Keratinocyte (primary cell): Measurements from ENCODE around the gene KDM3B. TPM values are rescaled to one million over a fixed set of nuclear protein-coding genes. Genes with fewer than 3 reads are reported as not detected.

ENCODE experiments used
- DNase-seq: peaks from one replicate; pipeline ENCODE4 v3.0.0-alpha.2; 2011; ENCODE audit warnings: low read depth, missing footprints, low spot score
- FAIRE-seq: peaks from 2 replicates; lab custom pipeline; 2011; peaks lifted over from hg19 to GRCh38; lab: Jason Lieb, UNC
- H2AFZ ChIP-seq: 2 replicates; pipeline ENCODE4 v1.6.0; 2012; ENCODE audit warnings: low read length, control low read depth, inconsistent platforms; ENCODE audit not compliant: control insufficient read depth
- H3K27ac ChIP-seq: 2 replicates; pipeline ENCODE4 v1.5.1; 2011; ENCODE audit warnings: low read length; ENCODE audit not compliant: control insufficient read depth, insufficient read depth
- H3K27me3 ChIP-seq: 3 replicates; pipeline ENCODE4 v1.6.0; 2011; ENCODE audit warnings: low read length; ENCODE audit not compliant: control insufficient read depth, insufficient read depth; ENCODE audit errors: extremely low read depth
- H3K36me3 ChIP-seq, 2 experiments: 2 replicates in 1 of 2; 3 replicates in 1 of 2; pipeline ENCODE4 v1.5.1; 2011; ENCODE audit warnings: low read length in 2 of 2, mild to moderate bottlenecking in 1 of 2; ENCODE audit not compliant: control insufficient read depth in 2 of 2, insufficient read depth in 2 of 2; ENCODE audit errors: extremely low read depth in 1 of 2
- H3K4me1 ChIP-seq: 3 replicates; pipeline ENCODE4 v1.5.1; 2011; ENCODE audit warnings: low read length; ENCODE audit not compliant: control insufficient read depth, insufficient read depth; ENCODE audit errors: extremely low read depth
- H3K4me2 ChIP-seq: 3 replicates; pipeline ENCODE4 v1.6.0; 2011; ENCODE audit warnings: low read depth, low read length; ENCODE audit not compliant: control insufficient read depth, insufficient read depth; ENCODE audit errors: extremely low read depth
- H3K4me3 ChIP-seq, 3 experiments: fragments of 200-600 bp in 1 of 3; sonication (generic) in 1 of 3; 2 replicates in 2 of 3; 3 replicates in 1 of 3; pipeline ENCODE4 v1.5.1; 2011 to 2016; ENCODE audit warnings: low read length in 3 of 3, mild to moderate bottlenecking in 3 of 3, control low read depth in 2 of 3, inconsistent platforms in 1 of 3, low read depth in 1 of 3, mixed read lengths in 1 of 3, mixed run types in 1 of 3, moderate library complexity in 1 of 3; ENCODE audit not compliant: control insufficient read depth in 2 of 3, insufficient read depth in 2 of 3; ENCODE audit errors: extremely low read depth in 1 of 3
- H3K79me2 ChIP-seq: 2 replicates; pipeline ENCODE4 v1.6.0; 2012; ENCODE audit warnings: low read length; ENCODE audit not compliant: control insufficient read depth, insufficient read depth
- H3K9ac ChIP-seq: 3 replicates; pipeline ENCODE4 v1.6.0; 2011; ENCODE audit warnings: low read length; ENCODE audit not compliant: control insufficient read depth, insufficient read depth; ENCODE audit errors: extremely low read depth
- H3K9me1 ChIP-seq: 3 replicates; pipeline ENCODE4 v1.6.0; 2011; ENCODE audit warnings: low read length; ENCODE audit not compliant: control insufficient read depth, insufficient read depth; ENCODE audit errors: extremely low read depth
- H3K9me3 ChIP-seq: 2 replicates; pipeline ENCODE4 v1.5.1; 2012; ENCODE audit warnings: low read depth, low read length; ENCODE audit not compliant: control insufficient read depth
- H4K20me1 ChIP-seq: 3 replicates; pipeline ENCODE4 v1.6.0; 2011; ENCODE audit warnings: low read length; ENCODE audit not compliant: control insufficient read depth, insufficient read depth; ENCODE audit errors: extremely low read depth
- CTCF ChIP-seq, 3 experiments: IDR thresholded peaks in 1 of 3; conservative IDR thresholded peaks in 1 of 3; optimal IDR thresholded peaks in 1 of 3; 2 replicates in 2 of 3; 3 replicates in 1 of 3; pipeline versions ENCODE3 to v1.5.1; 2011; ENCODE audit warnings: low read length in 3 of 3, mild to moderate bottlenecking in 3 of 3, moderate library complexity in 2 of 3, control low read depth in 1 of 3, inconsistent platforms in 1 of 3; ENCODE audit not compliant: insufficient read depth in 2 of 3; ENCODE audit errors: extremely low read depth in 1 of 3
- EZH2 ChIP-seq: IDR thresholded peaks from one replicate; pipeline ENCODE4 v1.6.1; 2012; ENCODE audit warnings: inconsistent platforms, mild to moderate bottlenecking, low read length, moderate library complexity
- dilution Hi-C: fragments of 300-500 bp; cut with MboI; formaldehyde crosslinking; loops from one replicate; pipeline ENCODE4 v1.7.0; 2020; ENCODE audit warnings: low sequenced_read_pairs; ENCODE audit not compliant: extremely low pct_ligation_motif_present
- polyA plus RNA-seq, 5 experiments: library from polyadenylated mRNA; depleted of rRNA in 3 of 5; stranded (reverse) in 3 of 5; stranded (forward) in 1 of 5; unstranded in 1 of 5; fragments of >200 nt; gene quantifications; 1 replicate in 1 of 5; 2 replicates in 3 of 5; 3 replicates in 1 of 5; pipeline versions ENCODE4 v1.2.1 to v1.2.3, GENCODE V29; 2011 to 2012; ENCODE audit warnings: missing spikeins in 2 of 5, low read depth in 1 of 5, low replicate concordance in 1 of 5

The KDM3B gene
- polyA plus RNA-seq, 1 donor (not counting 4 experiments of a cell fraction or from before 2014, with no cell fraction given), result 28.8 TPM

GRCh38 chr5:138463419-138464007, 111.0 kb downstream of the KDM3B start:
- Histone ChIP-seq H3K27me3 (no peaks in the 10 kb centered on the region), H3K9me3 (no peaks in the 10 kb centered on the region), H2AFZ (peak overlapping the region; percentile 85), H3K9ac (peak overlapping the region; percentile 91), H3K4me3 (peak overlapping the region; percentile 75 to 92 (median 75)), H3K79me2 (peaks cover 12% of the 10 kb centered on the region), H3K4me2 (peak overlapping the region; percentile 100), H3K4me1 (peaks cover 19% of the 10 kb centered on the region), H3K9me1 (no peaks in the 10 kb centered on the region), H3K36me3 (peaks cover 11 to 20% of the 10 kb centered on the region in 2 experiments), H3K27ac (peak overlapping the region; percentile 79), H4K20me1 (peaks cover 16% of the 10 kb centered on the region)
- dilution Hi-C loops, result no loop called here
- no peak for DNase-seq
- peak; percentile 13 for FAIRE-seq
- TF ChIP-seq EZH2 (no peak), CTCF (optimal IDR thresholded peaks at IDR 0.05 in 1 of 3, IDR thresholded peaks at IDR 0.05 in 1 of 3, conservative IDR thresholded peaks at IDR 0.05 in 1 of 3; ENCODE audit: extremely low read depth in 1 of 3, insufficient read depth in 2 of 3, low read length in 3 of 3) (no peak)

- dilution Hi-C loops, result no loop called here
- no peak for TF ChIP-seq EZH2
- TF ChIP-seq CTCF (optimal IDR thresholded peaks at IDR 0.05 in 1 of 3, IDR thresholded peaks at IDR 0.05 in 1 of 3, conservative IDR thresholded peaks at IDR 0.05 in 1 of 3; ENCODE audit: extremely low read depth in 1 of 3, insufficient read depth in 2 of 3, low read length in 3 of 3), result peak in 1 of 3 experiments; percentile 86
- DNase-seq (no peak), FAIRE-seq (peak; percentile 32)
- Histone ChIP-seq H3K4me1 (peaks cover 19% of the 10 kb centered on the region), H3K9me1 (no peaks in the 10 kb centered on the region), H4K20me1 (peaks cover 16% of the 10 kb centered on the region), H2AFZ (peak overlapping the region; percentile 89), H3K27ac (peak overlapping the region; percentile 79), H3K4me3 (peak overlapping the region; percentile 75 to 92 (median 75)), H3K9me3 (no peaks in the 10 kb centered on the region), H3K79me2 (peaks cover 12% of the 10 kb centered on the region), H3K9ac (peak overlapping the region; percentile 91), H3K36me3 (peaks cover 11 to 20% of the 10 kb centered on the region in 2 experiments), H3K4me2 (peak overlapping the region; percentile 100), H3K27me3 (no peaks in the 10 kb centered on the region)
Measured at GRCh38 chr5:138464008-138464387, 111.5 kb downstream of the KDM3B start.
